ENCODE results near the gene WNT2B. TPM values are rescaled to one million over a fixed set of nuclear protein-coding genes. Genes with fewer than 3 reads are reported as not detected.

WNT2B gene
- total RNA-seq, 1 experiment from 2014 or later: 5.8 TPM

- intact Hi-C loops (cut with micrococcal nuclease; ENCODE audit: unreplicated experiment): loop anchor here (10.0 kb wide), 1 partner anchor 113 kb away; the partner anchor contains the start of genes CAPZA1 and ST7L
- Mint-ChIP-seq H3K36me3 (ENCODE audit: insufficient read depth, unreplicated experiment) (no peaks in the 10 kb centered on the region), H3K4me3 (ENCODE audit: low read depth, unreplicated experiment) (peak overlapping the region; percentile 53), H3K27ac (ENCODE audit: unreplicated experiment) (no peak overlapping the region), H3K9me3 (ENCODE audit: low read depth, unreplicated experiment) (no peaks in the 10 kb centered on the region), H3K4me1 (ENCODE audit: low read depth, unreplicated experiment) (no peaks in the 10 kb centered on the region), H3K27me3 (ENCODE audit: unreplicated experiment) (peaks cover 26% of the 10 kb centered on the region)
- BruUV-seq (replicated peaks): no TSS peak
- CTCF ChIA-PET: interaction anchor here (0.7 to 1.0 kb wide), 2 partner anchors 21 to 108 kb away, joined by 3 read pairs; no protein-coding TSS in a partner anchor
- peak; percentile 67 for DNase-seq
- peak; percentile 34 for TF ChIP-seq CTCF (IDR thresholded peaks at IDR 0.05; ENCODE audit: unreplicated experiment)
Observed at GRCh38 chr1:112501810-112502641, 6.7 kb upstream of the WNT2B start.

- H3K4me3 Mint-ChIP-seq (ENCODE audit: low read depth, unreplicated experiment): no peak overlapping the region
Observed at GRCh38 chr1:112502826-112503225, 5.9 kb upstream of the WNT2B start.

GRCh38 chr1:112504001-112504660, 4.6 kb upstream of the WNT2B start:
- no peaks in the 10 kb centered on the region for H3K4me1 Mint-ChIP-seq (ENCODE audit: low read depth, unreplicated experiment)
- H3K4me3 Mint-ChIP-seq (ENCODE audit: low read depth, unreplicated experiment): no peak overlapping the region
- peaks cover 26% of the 10 kb centered on the region for H3K27me3 Mint-ChIP-seq (ENCODE audit: unreplicated experiment)
- DNase-seq: no peak
- H3K27ac Mint-ChIP-seq (ENCODE audit: unreplicated experiment): no peak overlapping the region
- no peak for TF ChIP-seq CTCF (IDR thresholded peaks at IDR 0.05; ENCODE audit: unreplicated experiment)
- peaks cover 11% of the 10 kb centered on the region for H3K36me3 Mint-ChIP-seq (ENCODE audit: insufficient read depth, unreplicated experiment)
- intact Hi-C loops (cut with micrococcal nuclease; ENCODE audit: unreplicated experiment): loop anchor here (10.0 kb wide), 1 partner anchor 111 kb away; the partner anchor contains the start of genes CAPZA1 and ST7L
- BruUV-seq (replicated peaks): no TSS peak
- CTCF ChIA-PET: no interaction called here
- H3K9me3 Mint-ChIP-seq (ENCODE audit: low read depth, unreplicated experiment): no peaks in the 10 kb centered on the region

More at GRCh38 chr1:112502826-112503225, 5.9 kb upstream of the WNT2B start:
- DNase-seq: no peak
- CTCF ChIA-PET: no interaction called here
- no TSS peak for BruUV-seq (replicated peaks)
- no peak overlapping the region for H3K27ac Mint-ChIP-seq (ENCODE audit: unreplicated experiment)
- intact Hi-C loops (cut with micrococcal nuclease; ENCODE audit: unreplicated experiment): loop anchor here (10.0 kb wide), 1 partner anchor 112 kb away; the partner anchor contains the start of genes CAPZA1 and ST7L
- peaks cover 26% of the 10 kb centered on the region for H3K27me3 Mint-ChIP-seq (ENCODE audit: unreplicated experiment)
- H3K4me1 Mint-ChIP-seq (ENCODE audit: low read depth, unreplicated experiment): no peaks in the 10 kb centered on the region
- H3K36me3 Mint-ChIP-seq (ENCODE audit: insufficient read depth, unreplicated experiment): peaks cover 3% of the 10 kb centered on the region
- no peaks in the 10 kb centered on the region for H3K9me3 Mint-ChIP-seq (ENCODE audit: low read depth, unreplicated experiment)
- TF ChIP-seq CTCF (IDR thresholded peaks at IDR 0.05; ENCODE audit: unreplicated experiment): no peak

GRCh38 chr1:112504661-112505399, 3.9 kb upstream of the WNT2B start:
- peaks cover 31% of the 10 kb centered on the region for H3K27me3 Mint-ChIP-seq (ENCODE audit: unreplicated experiment)
- CTCF ChIA-PET: no interaction called here
- no peak overlapping the region for H3K27ac Mint-ChIP-seq (ENCODE audit: unreplicated experiment)
- TF ChIP-seq CTCF (IDR thresholded peaks at IDR 0.05; ENCODE audit: unreplicated experiment): no peak
- intact Hi-C loops (cut with micrococcal nuclease; ENCODE audit: unreplicated experiment): loop anchor here (10.0 kb wide), 1 partner anchor 110 kb away; the partner anchor contains the start of genes CAPZA1 and ST7L
- no peaks in the 10 kb centered on the region for H3K9me3 Mint-ChIP-seq (ENCODE audit: low read depth, unreplicated experiment)
- BruUV-seq (replicated peaks): no TSS peak
- H3K36me3 Mint-ChIP-seq (ENCODE audit: insufficient read depth, unreplicated experiment): peaks cover 11% of the 10 kb centered on the region
- H3K4me3 Mint-ChIP-seq (ENCODE audit: low read depth, unreplicated experiment): no peak overlapping the region
- H3K4me1 Mint-ChIP-seq (ENCODE audit: low read depth, unreplicated experiment): no peaks in the 10 kb centered on the region
- no peak for DNase-seq
